Neural cell (in vitro differentiated cells): ENCODE measurements around the gene SYT6.

Experiments used
- EP300 ChIP-seq: fragments of 450-650 bp; conservative IDR thresholded peaks from 2 replicates; pipeline ENCODE4 v1.6.1; 2014; ENCODE audit warnings: antibody characterized with exemption, mild to moderate bottlenecking, moderate library complexity; ENCODE audit not compliant: poor library complexity, severe bottlenecking
- MXI1 ChIP-seq: fragments of 450-650 bp; conservative IDR thresholded peaks from 2 replicates; pipeline ENCODE4 v1.6.1; 2014; ENCODE audit warnings: antibody characterized with exemption, mild to moderate bottlenecking; ENCODE audit not compliant: poor library complexity, severe bottlenecking
- TAF1 ChIP-seq: IDR thresholded peaks from 2 replicates; pipeline ENCODE4 v1.6.1; 2012; ENCODE audit warnings: low read depth
- TF ChIP-seq, protein P1 (sequence below): fragments of 450-650 bp; IDR thresholded peaks from 2 replicates; pipeline ENCODE4 v1.5.1; 2014; ENCODE audit warnings: antibody characterized with exemption, mild to moderate bottlenecking, moderate library complexity; ENCODE audit not compliant: poor library complexity, severe bottlenecking

DNA sequence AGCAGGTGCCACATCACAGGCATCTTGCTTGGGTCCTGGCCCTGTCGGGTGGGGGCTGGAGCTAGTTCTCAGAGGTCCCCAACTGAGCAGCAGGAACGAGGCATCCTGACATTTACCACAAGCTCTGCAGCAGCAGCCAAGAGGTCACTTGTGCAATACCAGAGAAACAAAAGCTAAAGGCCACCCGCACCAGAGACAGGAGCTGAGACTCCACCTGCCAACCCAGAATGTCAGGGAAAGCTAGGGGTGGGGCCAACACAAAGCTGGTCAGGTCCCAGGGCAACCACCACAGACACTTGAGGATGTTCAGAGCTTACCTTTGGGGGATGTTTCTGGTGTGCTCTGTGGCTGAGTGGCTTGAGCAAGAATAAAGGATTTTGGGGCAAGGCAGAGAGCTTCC is 13.6 kb upstream of the SYT6 start:
- TF ChIP-seq, protein P1, sequence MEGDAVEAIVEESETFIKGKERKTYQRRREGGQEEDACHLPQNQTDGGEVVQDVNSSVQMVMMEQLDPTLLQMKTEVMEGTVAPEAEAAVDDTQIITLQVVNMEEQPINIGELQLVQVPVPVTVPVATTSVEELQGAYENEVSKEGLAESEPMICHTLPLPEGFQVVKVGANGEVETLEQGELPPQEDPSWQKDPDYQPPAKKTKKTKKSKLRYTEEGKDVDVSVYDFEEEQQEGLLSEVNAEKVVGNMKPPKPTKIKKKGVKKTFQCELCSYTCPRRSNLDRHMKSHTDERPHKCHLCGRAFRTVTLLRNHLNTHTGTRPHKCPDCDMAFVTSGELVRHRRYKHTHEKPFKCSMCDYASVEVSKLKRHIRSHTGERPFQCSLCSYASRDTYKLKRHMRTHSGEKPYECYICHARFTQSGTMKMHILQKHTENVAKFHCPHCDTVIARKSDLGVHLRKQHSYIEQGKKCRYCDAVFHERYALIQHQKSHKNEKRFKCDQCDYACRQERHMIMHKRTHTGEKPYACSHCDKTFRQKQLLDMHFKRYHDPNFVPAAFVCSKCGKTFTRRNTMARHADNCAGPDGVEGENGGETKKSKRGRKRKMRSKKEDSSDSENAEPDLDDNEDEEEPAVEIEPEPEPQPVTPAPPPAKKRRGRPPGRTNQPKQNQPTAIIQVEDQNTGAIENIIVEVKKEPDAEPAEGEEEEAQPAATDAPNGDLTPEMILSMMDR: no peak
- TF ChIP-seq TAF1: no peak
- no peak for TF ChIP-seq EP300
- no peak for TF ChIP-seq MXI1
